Suppressor macrophage treated with lipopolysaccharide for 1 hour (primary cell): ENCODE measurements around the gene TRAF3.
"Not testable (repeated sequence)": the region's sequence is repeated elsewhere in the genome, so short reads cannot be mapped to it uniquely, and the experiment has no call there.

Experiments
- DNase-seq, 3 donors: peaks; one replicate each; pipeline ENCODE4 v3.0.0-alpha.2; 2020 to 2022

The TRAF3 gene

DNA sequence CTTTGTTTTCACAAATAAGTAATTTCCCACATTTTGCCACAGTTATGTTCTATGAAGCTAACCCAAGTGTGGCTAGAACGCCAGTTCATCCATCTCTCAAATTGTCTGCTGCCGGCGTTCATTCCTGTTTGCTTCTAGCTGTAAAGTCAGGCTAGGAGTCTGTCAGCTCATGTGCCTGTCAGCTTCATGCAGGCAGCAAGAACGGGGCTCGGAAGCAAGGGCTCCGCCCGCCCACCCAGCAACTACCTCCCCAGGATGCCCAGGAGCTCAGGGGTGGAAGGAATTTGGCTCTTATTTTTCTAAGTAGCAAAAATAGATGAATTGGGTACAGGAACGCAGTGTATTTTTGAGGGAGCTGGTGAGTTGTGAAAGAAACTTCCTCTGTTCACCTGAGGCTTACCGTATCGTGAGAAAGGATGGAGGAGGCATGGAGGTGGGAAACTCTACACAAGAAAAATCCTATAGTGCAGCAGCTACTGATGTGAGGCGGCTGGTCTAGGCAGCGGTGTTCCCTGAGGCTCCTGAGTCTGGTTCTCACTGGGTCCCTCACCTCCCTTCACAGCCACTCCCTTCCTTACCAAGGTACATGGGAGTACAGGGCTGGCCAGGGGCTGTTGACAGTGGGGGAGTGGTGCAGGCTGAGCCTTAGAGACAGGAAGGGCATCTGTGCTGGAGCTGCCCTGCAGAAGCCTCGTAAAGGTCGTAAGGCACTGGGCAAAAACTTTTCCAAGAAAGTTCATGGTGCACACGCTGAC, 90.8 kb downstream of the TRAF3 start:
- no peak for DNase-seq

DNA sequence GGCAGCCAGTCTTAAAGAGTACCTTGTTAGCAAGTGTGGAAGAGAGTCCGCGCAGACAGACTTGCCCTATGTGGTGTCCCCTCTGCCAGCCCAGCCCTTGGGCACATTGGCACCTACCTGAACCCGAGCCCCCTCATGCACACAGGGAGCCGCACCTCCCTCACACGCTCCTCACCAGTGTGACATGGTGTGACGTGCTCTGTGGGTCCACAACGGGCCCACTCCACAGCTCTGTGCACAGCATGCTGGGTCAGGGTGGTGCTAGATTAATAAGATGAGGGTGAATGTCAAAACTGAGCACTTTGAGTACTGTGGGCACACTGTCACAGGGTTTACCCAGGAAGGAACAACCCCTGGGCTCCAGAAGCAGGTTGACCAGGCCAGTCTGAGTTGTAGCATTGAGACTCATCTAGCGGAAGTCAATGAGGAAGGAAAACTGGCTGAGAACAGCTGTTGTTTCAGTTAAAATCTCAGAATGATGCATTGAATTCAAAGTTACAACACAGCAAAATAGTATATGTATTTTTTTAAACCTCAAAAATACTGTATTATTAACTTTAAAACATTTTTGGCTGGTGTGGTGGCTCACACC, 91.8 kb downstream of the TRAF3 start:
- peak; percentile 59 to 75 (median 74) for DNase-seq

DNA sequence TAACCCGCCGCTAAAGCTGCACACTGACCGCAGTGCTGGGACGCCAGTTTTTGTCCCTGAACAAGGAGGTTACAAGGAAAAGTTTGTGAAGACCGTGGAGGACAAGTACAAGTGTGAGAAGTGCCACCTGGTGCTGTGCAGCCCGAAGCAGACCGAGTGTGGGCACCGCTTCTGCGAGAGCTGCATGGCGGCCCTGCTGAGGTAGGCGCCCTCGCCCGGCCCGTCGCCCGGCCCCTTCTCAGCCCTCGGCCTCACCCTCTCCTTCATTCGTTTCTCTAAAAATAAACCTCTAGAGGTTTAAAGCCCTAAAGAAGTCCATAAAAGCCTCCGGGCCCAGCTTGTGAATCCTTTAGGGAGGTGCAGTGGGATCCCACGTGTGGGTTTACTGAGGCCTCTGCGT, 93.0 kb downstream of the TRAF3 start:
- no peak for DNase-seq

DNA sequence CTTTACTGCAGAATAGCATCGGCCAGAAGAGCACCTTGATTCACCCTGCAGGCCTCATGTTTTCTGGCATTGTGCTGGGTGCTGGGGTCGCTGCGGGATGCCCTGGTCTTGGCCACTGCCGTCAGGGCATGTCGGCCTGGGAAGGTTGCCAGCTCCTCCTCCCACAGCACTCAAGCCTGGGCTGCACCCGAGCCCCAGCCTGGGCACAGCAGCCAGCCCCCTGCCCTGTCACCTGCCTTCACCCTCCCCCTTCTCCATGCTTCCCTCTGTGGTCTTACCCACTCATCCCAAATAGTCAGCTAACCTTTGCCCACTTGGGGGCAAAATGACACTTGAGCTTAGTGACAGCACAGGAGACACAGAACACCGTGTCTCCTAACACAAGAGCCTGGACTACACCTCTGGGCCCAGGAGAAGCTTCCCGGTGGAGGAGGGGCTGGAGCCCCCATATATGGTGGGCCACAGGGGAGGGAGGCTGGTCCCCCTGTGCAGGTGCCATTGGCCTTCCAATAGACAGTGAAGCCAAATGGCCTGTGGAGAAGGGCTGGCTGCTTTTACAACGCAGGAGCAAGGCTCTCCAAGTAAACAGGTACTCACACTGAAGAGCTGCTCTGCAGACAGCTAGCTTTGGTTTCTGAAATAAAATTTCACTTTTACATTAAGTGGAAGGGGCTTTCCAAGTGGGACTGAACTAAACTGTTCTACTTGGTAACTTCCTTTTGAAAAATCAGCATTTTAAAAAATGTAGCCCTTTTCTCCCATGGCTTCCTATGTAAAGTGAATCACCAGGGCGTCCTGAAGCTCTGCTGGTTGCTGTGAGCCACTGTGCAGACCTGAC, 94.0 kb downstream of the TRAF3 start:
- DNase-seq: peak; percentile 17 to 43 (median 27)

DNA sequence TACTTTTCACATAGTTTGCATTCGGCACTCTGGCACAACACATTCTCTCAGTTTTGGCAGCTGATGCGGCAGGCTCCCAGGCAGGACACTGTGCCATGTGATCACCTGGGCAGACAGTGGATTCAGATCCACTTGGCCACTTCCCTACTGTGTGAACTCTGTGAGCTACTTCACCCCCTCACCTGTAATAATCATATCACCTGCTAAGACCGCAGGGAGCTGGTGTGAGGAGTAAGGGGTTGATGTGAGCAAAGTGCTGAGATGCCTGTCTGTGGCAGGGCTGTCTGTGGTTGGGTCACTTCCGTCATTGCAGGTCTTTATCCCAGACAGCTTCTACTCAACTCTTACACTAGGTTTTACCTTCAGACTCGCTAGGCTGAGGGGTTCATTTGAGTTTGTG, 94.8 kb downstream of the TRAF3 start:
- DNase-seq: no peak

DNA sequence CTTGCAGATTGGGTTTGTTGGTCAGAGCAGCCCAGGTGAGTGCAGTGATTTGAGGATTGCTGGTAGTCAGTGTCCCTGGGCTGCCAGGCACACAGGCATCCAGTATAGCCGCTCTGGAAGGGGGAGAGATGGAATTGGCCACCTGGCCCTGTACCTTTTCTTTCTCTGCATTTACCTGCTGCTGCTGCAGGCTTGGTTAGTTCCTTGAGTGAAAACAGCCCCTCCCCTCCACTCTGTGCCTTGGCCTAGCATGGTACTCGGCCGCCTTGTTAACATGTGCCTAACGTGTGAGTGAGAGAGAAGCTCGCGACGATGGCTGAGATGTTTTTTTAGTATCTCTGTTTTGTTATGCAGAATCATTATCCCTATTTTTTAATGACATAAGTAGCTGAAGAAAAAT, 95.9 kb downstream of the TRAF3 start:
- DNase-seq: no peak

DNA sequence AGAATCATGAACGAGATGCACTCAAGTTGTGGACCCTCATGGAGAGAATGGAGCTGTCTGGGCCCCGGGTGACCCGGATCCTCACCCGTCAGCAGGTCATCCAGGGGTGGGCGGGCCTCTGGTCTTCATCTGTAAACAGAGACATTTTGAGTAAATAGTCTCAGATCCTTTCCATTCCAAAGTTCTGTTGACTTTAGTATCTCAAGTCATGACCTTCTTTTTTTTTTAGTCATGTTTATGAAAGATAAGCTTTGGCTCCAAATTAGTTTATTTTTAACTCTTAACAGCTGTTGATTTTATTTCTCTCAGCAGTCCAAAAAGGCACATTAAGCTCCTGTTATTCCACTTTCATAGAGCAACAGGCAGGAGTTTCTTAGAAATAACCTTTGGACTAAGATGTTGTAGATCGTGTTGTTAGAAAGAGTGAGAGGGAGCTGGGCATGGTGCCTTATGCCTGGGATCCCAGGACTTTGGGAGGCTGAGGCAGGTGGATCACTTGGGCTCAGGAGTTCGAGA, 96.4 kb downstream of the TRAF3 start:
- DNase-seq: no peak

DNA sequence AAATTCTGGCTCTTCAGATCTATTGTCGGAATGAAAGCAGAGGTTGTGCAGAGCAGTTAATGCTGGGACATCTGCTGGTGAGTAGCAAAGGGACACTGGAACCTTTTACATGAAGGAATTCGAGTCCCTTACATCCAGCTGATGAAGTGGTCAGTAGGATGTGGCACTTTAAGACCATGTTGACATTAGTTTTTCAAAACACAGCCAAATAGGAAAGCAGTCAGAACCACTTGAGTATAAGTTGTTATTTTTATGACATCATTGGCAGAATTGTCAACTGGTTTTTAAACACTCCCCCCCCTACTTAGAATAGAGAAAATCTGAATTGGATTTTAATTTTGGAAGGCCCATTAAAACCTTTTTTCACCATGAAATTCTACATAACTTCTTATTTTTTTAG, 98.4 kb downstream of the TRAF3 start:
- no peak for DNase-seq

DNA sequence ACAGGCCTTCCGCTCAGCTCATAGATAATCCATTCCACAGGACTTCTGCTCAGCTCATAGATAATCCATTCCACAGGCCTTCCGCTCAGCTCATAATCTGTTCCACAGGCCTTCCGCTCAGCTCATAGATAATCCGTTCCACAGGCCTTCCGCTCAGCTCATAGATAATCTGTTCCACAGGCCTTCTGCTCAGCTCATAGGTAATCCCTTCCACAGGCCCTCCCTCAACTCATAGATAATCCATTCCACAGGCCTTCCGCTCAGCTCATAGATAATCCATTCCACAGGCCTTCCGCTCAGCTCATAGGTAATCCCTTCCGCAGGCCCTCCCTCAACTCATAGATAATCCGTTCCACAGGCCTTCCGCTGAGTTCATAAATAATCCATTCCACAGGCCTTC, 100.3 kb downstream of the TRAF3 start:
- DNase-seq: not testable (repeated sequence)

DNA sequence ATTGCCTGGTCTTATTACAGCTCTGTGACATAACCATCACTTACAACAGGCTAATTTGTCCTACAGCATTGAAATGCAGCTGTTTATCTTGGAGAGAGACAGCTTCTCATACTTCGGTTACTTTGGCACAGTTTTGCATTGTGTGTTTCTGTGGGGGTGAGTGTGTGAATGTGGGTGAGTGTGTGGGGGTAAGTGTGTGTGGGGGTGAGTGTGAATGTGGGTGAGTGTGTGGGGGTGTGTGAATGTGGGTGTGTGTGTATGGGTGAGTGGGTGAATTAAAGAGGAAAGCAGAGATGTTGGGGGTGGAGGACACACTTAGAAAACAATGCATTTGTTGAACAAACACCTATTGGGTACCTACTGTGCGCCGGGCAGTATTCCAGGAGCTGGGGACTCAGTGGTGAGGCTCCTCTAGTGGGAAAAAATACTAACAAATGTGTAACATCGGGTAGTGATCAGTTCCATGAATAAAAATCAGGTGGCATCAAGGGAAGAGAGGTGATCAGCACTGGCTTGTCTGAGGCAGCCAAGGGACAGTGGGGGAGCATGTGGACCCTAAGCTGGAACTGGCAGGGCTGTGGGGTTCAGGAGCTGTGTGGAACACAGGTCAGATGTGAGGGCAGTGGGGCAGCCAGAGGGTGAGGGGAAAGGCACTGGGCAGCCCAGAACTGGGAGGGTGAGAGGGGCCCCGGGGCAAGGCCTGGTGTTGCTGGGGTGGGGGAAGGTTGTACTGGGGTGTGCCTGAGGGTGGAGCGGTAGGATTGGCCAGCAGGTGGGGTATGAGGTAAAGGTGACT, 101.1 kb downstream of the TRAF3 start:
- DNase-seq: no peak

DNA sequence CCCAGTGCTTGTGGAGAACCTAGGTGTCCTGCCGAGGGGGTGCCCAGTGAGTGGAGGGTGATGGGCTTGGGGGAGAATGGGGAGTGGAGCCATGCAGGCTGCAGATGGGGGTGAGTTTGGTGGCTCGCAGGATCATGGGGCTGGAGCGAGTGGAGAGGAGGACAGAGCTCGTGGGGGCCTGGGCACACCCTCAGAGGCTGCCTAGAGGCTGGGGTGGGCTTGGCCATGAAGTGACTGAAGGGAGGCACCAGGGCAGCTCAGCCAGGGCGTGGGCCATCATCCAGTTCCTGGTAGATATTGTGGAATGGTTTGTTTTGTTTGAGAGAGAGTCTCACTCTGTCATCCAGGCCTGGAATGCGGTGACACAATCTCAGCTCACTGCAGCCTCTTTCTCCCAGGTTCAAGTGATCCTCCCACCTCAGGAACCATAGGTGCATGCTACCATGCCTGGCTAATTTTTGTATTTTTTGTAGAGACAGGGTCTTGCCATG, 101.8 kb downstream of the TRAF3 start:
- DNase-seq: no peak

DNA sequence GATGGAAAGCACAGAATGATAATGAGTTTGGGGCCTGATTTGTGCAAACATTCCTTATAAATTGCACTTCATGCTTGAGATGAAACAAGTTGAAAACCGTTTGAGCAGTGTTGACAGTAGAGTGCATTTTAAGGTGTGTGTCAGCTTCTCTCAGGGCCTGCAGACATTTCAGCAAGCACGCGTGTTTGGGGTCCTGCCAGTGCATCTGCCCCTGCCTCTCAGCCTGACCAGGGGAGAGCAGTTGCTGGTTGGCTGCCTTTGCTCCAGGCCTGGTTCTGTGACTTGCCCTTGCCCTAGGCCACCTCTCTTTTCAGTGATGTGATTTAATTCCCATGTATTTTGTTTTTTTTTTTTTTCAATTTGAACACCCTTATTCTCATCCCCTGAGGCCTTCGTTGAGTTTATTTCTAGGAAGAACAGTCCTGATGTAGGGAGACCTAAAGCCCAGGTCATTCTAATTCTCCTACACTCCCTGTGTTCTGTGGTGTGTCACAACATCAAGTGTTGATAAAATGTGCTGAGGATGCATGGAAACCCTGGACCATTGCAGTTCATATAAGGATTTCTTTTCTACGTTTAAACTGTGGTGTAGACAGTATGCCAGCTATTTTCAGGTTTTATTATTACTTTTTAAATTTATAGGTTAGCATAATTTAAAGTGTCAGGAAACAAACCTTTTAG, 105.1 kb downstream of the TRAF3 start:
- no peak for DNase-seq

DNA sequence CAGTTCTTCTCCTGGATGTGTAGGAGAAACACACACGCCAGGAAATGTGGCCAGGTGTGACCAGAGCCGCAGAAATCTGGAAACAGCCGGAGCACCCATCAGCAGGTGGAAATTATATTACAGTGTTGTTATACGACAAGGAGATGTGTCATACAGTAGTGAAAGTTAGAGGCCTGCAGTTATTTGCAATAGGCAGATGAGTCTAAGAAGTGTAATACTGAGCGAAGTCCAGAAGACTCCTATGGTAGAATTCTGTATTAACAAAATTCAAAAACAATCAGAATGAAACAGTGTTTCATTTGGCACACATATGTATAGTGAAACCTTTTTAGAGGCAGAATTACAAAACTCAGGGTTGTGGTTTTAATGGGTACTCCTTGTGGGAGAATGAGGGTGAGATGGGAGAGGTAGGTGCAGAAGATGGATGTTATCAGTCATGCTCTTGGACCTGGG, 105.9 kb downstream of the TRAF3 start:
- no peak for DNase-seq

DNA sequence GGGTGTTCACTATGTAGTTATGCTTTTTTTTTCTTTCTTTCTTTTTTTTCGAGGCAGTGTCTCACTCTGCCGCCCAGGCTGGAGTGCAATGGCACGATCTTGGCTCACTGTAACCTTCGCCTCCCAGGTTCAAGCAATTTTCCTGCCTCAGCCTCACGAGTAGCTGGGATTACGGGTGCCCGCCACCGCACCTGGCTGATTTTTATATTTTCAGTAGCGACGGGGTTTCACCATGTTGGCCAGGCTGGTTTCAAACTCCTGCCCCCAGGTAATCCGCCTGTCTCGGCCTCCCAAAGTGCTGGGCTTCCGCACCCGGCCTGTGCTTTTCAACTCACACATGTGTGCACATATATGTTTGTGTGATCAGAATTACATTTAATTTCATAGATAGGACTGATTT, 106.3 kb downstream of the TRAF3 start:
- no peak for DNase-seq

DNA sequence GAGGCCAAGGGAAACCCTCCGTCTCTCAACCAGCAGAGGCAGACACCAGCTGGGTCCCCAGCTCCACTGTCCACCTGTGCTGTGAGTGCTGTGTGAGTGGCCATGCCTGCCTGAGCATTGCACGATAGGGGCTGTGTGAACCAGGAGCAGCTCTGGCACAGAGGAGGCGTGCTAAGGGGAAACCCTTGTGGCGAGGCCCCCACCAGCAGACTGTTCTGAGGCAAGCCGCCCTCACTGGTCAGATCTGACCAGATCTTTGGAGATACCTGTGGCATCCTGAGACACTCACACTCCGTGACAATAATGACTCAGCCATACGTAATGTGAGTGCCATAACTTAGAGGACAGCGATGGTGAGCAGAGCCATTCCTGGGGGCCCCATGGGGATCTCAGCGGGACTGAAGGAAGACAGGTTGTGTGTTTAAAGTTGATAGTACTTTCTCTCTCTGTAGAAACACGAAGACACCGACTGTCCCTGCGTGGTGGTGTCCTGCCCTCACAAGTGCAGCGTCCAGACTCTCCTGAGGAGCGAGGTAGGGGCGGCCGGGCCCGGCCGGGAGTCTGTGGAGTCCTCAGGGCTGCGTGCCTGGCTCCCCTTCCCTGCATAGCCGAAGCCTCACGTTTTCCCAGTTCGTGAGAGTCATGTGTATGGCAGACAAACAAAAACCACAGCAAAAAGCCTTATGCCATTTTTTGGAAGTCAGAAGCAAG, 108.6 kb downstream of the TRAF3 start:
- DNase-seq: no peak

DNA sequence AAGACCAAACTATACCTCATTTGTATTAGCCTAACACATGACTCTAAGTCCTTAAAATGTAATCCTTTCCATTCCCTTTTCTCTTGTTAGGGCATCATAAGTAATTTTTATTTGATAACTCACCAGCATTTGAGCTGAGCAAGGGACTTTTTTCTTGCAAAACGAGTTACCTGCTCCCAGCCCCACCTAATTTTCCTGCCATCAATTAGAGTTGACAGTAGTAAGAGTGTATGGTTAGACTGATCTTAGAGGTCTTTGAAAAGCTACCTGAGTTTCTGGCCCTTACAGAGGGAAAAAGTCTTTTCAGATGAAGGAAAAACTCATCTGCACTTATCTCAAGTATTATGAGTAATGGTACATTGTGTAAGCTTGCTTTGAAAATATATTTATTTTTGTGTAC, 111.5 kb downstream of the TRAF3 start:
- DNase-seq: no peak

DNA sequence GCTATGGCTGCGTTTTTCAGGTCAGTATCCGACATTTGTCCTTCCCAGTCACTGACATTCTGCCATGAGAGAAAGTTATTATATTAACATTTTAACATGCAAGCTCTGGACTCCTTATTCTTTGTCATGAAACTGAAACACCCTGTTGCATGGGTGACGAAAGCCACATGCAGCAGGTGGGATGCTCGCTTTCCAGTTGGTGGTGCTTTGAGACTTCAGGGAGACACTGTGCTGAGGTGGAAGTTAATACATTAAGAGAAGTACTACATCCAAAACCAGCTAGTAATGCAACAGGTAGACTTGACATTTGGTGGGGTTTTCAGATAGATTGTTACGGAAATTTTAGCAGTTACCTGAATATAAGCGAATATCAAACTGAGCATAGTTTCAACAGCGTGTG, 112.4 kb downstream of the TRAF3 start:
- no peak for DNase-seq

DNA sequence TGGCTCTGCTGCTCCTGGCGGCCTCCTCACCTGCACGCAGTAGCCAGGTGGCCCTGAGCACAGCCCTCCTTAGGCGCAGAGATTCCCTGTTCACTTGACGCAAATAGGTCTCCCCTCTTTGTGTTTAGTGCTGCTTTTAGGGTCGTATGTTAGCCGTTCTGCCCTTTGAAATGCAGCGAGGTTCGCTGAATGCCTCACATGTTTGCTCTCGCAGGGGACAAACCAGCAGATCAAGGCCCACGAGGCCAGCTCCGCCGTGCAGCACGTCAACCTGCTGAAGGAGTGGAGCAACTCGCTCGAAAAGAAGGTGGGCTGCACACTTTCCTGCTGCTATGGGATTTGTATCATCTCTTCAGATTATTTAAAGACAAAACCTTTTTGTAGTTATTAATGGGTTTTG, 113.9 kb downstream of the TRAF3 start:
- no peak for DNase-seq

DNA sequence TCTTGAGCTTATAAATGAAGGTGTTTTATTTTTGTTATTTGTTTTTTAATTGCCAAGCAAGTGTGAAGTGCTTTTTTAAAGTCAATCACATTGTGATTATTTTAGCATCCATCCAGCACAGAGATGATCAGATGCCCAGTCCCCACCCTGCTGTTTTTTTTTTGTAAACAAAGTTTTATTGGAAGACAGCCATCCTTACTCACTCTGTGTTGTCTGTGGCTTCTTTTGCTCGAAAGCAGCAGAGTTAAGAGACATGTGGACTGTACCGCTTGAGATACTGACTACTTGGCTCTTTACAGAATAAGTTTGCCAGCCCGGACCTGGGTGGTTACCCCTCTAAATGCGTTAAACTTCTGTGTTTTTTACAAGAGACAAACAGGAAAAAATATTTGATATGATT, 114.3 kb downstream of the TRAF3 start:
- DNase-seq: no peak

DNA sequence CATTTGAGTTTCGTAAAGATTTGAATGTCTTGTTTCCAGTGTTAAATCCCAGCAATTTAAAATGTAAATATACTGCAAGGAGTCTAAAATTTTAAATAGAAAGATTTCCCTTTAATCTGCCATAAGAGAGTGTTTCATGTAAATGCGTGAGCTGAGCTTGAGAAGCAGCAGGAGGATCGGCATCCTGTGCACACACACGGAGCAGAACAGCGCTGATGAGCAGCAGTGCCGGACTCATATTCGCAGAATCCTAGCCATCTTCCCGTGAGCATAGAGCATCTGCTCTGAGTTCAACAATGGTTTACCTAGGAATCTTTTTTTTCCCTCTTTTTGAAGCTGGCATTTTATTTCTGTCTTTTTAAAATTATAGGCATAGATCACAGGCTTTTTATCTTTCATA, 115.4 kb downstream of the TRAF3 start:
- DNase-seq: no peak

DNA sequence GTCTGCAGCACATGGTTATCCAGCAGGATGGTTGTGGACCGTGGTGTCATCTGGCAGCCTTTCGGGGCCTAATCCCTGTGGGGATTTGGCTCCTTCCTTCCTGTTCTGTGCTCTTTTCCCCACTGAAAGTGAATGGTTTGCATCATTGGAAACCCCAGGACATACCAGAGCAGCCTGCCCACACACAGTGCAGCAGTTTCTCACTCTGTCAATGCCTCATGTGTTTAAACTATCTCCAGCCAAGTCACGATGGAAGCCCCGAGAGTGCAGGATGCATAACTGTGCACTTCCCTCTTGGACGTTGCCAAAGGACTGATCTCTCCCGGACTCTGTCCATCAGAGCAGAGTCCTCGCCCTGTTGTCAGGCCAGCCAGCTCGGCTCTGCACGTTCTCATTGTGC, 116.2 kb downstream of the TRAF3 start:
- DNase-seq: peak; percentile 63 to 81 (median 73)
